H1 (cell line): ENCODE data around the gene LIN28B.

ENCODE experiments used
- KDM1A ChIP-seq: fragments of 200-600, 300-600 bp; sonication (generic); IDR thresholded peaks from 2 replicates; pipeline ENCODE4 v1.7.1; 2016; ENCODE audit warnings: mild to moderate bottlenecking, low read length, borderline replicate concordance
- MAX ChIP-seq: IDR thresholded peaks from 2 replicates; pipeline ENCODE4 v1.6.1; 2012; ENCODE audit warnings: inconsistent platforms
- YY1 ChIP-seq: IDR thresholded peaks from 2 replicates; pipeline ENCODE4 v1.6.1; 2011; ENCODE audit warnings: low read depth, mild to moderate bottlenecking, low read length
- TF ChIP-seq, protein P1 (sequence below), 3 experiments: IDR thresholded peaks; 1 replicate in 2 of 3; 2 replicates in 1 of 3; pipeline versions ENCODE4 v1.5.1 to v1.6.1; 2011; ENCODE audit warnings: low read length in 3 of 3, mild to moderate bottlenecking in 3 of 3, inconsistent platforms in 2 of 3, low read depth in 1 of 3, moderate library complexity in 1 of 3; ENCODE audit not compliant: insufficient read depth in 1 of 3; ENCODE audit errors: control extremely low read depth in 1 of 3
- TF ChIP-seq, protein P2 (sequence below): IDR thresholded peaks from 2 replicates; pipeline ENCODE4 v1.6.1; 2011; ENCODE audit warnings: low read depth, mild to moderate bottlenecking, low read length; ENCODE audit not compliant: insufficient read depth

DNA sequence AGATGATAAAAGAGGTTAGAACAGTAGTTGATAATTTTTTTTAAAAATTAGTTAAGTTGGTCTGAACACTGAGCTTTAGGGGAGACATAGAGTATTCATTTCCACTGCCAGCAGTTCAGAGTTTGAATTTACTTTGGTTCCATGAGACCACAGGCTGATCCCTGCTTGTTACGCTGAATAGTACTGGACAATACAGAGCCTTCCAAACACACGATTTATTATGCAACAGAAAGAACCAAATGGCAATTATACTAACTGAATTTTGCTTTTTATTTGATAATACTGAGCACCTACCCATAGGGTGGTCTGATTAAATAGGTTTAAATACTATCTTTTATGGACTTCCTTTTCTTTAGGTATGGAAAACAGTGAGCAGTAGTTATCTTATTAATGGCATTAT lies 111.5 kb downstream of the LIN28B start:
- TF ChIP-seq, protein P1, sequence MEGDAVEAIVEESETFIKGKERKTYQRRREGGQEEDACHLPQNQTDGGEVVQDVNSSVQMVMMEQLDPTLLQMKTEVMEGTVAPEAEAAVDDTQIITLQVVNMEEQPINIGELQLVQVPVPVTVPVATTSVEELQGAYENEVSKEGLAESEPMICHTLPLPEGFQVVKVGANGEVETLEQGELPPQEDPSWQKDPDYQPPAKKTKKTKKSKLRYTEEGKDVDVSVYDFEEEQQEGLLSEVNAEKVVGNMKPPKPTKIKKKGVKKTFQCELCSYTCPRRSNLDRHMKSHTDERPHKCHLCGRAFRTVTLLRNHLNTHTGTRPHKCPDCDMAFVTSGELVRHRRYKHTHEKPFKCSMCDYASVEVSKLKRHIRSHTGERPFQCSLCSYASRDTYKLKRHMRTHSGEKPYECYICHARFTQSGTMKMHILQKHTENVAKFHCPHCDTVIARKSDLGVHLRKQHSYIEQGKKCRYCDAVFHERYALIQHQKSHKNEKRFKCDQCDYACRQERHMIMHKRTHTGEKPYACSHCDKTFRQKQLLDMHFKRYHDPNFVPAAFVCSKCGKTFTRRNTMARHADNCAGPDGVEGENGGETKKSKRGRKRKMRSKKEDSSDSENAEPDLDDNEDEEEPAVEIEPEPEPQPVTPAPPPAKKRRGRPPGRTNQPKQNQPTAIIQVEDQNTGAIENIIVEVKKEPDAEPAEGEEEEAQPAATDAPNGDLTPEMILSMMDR (IDR thresholded peaks at IDR 0.05; ENCODE audit: control extremely low read depth in 1 of 3, insufficient read depth in 1 of 3, low read depth in 1 of 3, low read length in 3 of 3), result no peak
- no peak for TF ChIP-seq KDM1A
- TF ChIP-seq, protein P2, sequence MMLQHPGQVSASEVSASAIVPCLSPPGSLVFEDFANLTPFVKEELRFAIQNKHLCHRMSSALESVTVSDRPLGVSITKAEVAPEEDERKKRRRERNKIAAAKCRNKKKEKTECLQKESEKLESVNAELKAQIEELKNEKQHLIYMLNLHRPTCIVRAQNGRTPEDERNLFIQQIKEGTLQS, result no peak
- no peak for TF ChIP-seq MAX
- TF ChIP-seq YY1, result no peak
